H9 (cell line): Measurements from ENCODE around the gene OTOS. TPM values are rescaled to one million over a fixed set of nuclear protein-coding genes. Genes with fewer than 3 reads are reported as not detected.

Source experiments
- DNase-seq: peaks from one replicate; pipeline ENCODE4 v3.0.0-alpha.2; 2017
- H2AFZ ChIP-seq: one replicate; pipeline ENCODE4 v1.6.1; 2013; ENCODE audit warnings: mild to moderate bottlenecking, low read length, control low read depth, moderate library complexity
- H2AK5ac ChIP-seq: 2 replicates; pipeline ENCODE4 v1.6.1; 2013; ENCODE audit warnings: low read length, control low read depth, mixed read lengths; ENCODE audit not compliant: insufficient read length
- H2BK120ac ChIP-seq: one replicate; pipeline ENCODE4 v1.6.1; 2013; ENCODE audit warnings: low read depth, mild to moderate bottlenecking, low read length, control low read depth, inconsistent platforms; ENCODE audit not compliant: poor library complexity, severe bottlenecking
- H2BK12ac ChIP-seq: 2 replicates; pipeline ENCODE4 v1.6.1; 2013; ENCODE audit warnings: low read length, control low read depth, mixed read lengths, low read depth; ENCODE audit not compliant: insufficient read length
- H2BK15ac ChIP-seq: 2 replicates; pipeline ENCODE4 v1.6.1; 2013; ENCODE audit warnings: low read depth, low read length, control low read depth
- H2BK20ac ChIP-seq: one replicate; pipeline ENCODE4 v1.6.1; 2013; ENCODE audit warnings: low read depth, mild to moderate bottlenecking, low read length, control low read depth, inconsistent platforms; ENCODE audit not compliant: poor library complexity, severe bottlenecking
- H2BK5ac ChIP-seq: 2 replicates; pipeline ENCODE4 v1.6.1; 2013; ENCODE audit warnings: low read length, control low read depth, mixed read lengths; ENCODE audit not compliant: insufficient read length
- H3K14ac ChIP-seq: 2 replicates; pipeline ENCODE4 v1.6.1; 2013; ENCODE audit warnings: low read length, control low read depth; ENCODE audit not compliant: insufficient read depth
- H3K18ac ChIP-seq: 2 replicates; pipeline ENCODE4 v1.6.1; 2013; ENCODE audit warnings: low read depth, mild to moderate bottlenecking, mixed read lengths, low read length, control low read depth; ENCODE audit not compliant: insufficient read length
- H3K23ac ChIP-seq: 2 replicates; pipeline ENCODE4 v1.6.1; 2013; ENCODE audit warnings: low read length, control low read depth, mixed read lengths, low read depth; ENCODE audit not compliant: insufficient read length
- H3K23me2 ChIP-seq: 2 replicates; pipeline ENCODE4 v1.6.1; 2013; ENCODE audit warnings: low read depth, mild to moderate bottlenecking, mixed read lengths, low read length, control low read depth; ENCODE audit not compliant: insufficient read length, poor library complexity, severe bottlenecking
- H3K27ac ChIP-seq: 2 replicates; pipeline ENCODE4 v1.5.1; 2013; ENCODE audit warnings: low read length, control low read depth, mixed read lengths, low read depth; ENCODE audit not compliant: insufficient read length
- H3K27me3 ChIP-seq: 2 replicates; pipeline ENCODE4 v1.6.1; 2013; ENCODE audit warnings: low read length, control low read depth, inconsistent platforms; ENCODE audit not compliant: insufficient read depth
- H3K4ac ChIP-seq: 2 replicates; pipeline ENCODE4 v1.6.1; 2013; ENCODE audit warnings: low read depth, mild to moderate bottlenecking, control low read depth, inconsistent platforms, low read length, moderate library complexity
- H3K4me1 ChIP-seq: 2 replicates; pipeline ENCODE4 v1.6.1; 2013; ENCODE audit warnings: low read length, control low read depth, inconsistent platforms; ENCODE audit not compliant: insufficient read depth
- H3K4me2 ChIP-seq: 2 replicates; pipeline ENCODE4 v1.6.1; 2013; ENCODE audit warnings: low read length, control low read depth, mixed read lengths; ENCODE audit not compliant: insufficient read length, insufficient read depth
- H3K56ac ChIP-seq: 2 replicates; pipeline ENCODE4 v1.6.1; 2013; ENCODE audit warnings: low read depth, mild to moderate bottlenecking, mixed read lengths, low read length, control low read depth; ENCODE audit not compliant: insufficient read length
- H3K79me1 ChIP-seq: 2 replicates; pipeline ENCODE4 v1.6.1; 2013; ENCODE audit warnings: low read depth, mild to moderate bottlenecking, moderate library complexity, low read length, control low read depth, inconsistent platforms; ENCODE audit not compliant: insufficient read depth, poor library complexity, severe bottlenecking
- H3K79me2 ChIP-seq: 2 replicates; pipeline ENCODE4 v1.6.1; 2013; ENCODE audit warnings: low read length, control low read depth, inconsistent platforms; ENCODE audit not compliant: insufficient read depth
- H3K9ac ChIP-seq: 2 replicates; pipeline ENCODE4 v1.6.1; 2013; ENCODE audit warnings: low read length, control low read depth, mixed read lengths; ENCODE audit not compliant: insufficient read length; ENCODE audit errors: extremely low read depth
- H3K9me3 ChIP-seq: one replicate; pipeline ENCODE4 v1.6.1; 2013; ENCODE audit warnings: low read depth, low read length, inconsistent platforms; ENCODE audit not compliant: control insufficient read depth
- H3T11ph ChIP-seq: one replicate; pipeline ENCODE4 v1.6.1; 2013; ENCODE audit warnings: mild to moderate bottlenecking, low read length, control low read depth, inconsistent platforms
- H4K20me1 ChIP-seq: one replicate; pipeline ENCODE4 v1.6.1; 2013; ENCODE audit not compliant: control insufficient read depth, insufficient read length, insufficient read depth
- H4K5ac ChIP-seq: 2 replicates; pipeline ENCODE4 v1.6.1; 2013; ENCODE audit warnings: low read depth, mild to moderate bottlenecking, mixed read lengths, low read length, control low read depth; ENCODE audit not compliant: insufficient read length
- H4K8ac ChIP-seq: replicated peaks from 2 replicates; pipeline ENCODE4 v1.6.1; 2013; ENCODE audit warnings: low read length, control low read depth, mixed read lengths, low read depth; ENCODE audit not compliant: insufficient read length
- H4K91ac ChIP-seq: 2 replicates; pipeline ENCODE4 v1.6.1; 2013; ENCODE audit warnings: low read depth, mild to moderate bottlenecking, moderate library complexity, mixed read lengths, low read length, control low read depth; ENCODE audit not compliant: insufficient read length
- H3K27ac Mint-ChIP-seq, 3 experiments: 2 replicates in 2 of 3; 3 replicates in 1 of 3; pipeline ENCODE4 v1.8.0; 2020 to 2021; ENCODE audit warnings: mixed read lengths in 3 of 3, mild to moderate bottlenecking in 1 of 3, moderate library complexity in 1 of 3
- H3K27me3 Mint-ChIP-seq: 2 replicates; pipeline ENCODE4 v1.8.0; 2021; ENCODE audit warnings: low read depth, mild to moderate bottlenecking, moderate library complexity, mixed read lengths
- H3K36me3 Mint-ChIP-seq, 3 experiments: 2 replicates in 2 of 3; 3 replicates in 1 of 3; pipeline ENCODE4 v1.8.0; 2020 to 2021; ENCODE audit warnings: low read depth in 3 of 3, mixed read lengths in 3 of 3; ENCODE audit not compliant: insufficient read depth in 1 of 3
- H3K4me1 Mint-ChIP-seq, 2 experiments: 2 replicates each; pipeline ENCODE4 v1.8.0; 2020; ENCODE audit warnings: mixed read lengths in 2 of 2
- H3K4me3 Mint-ChIP-seq, 2 experiments: 2 replicates in 1 of 2; 3 replicates in 1 of 2; pipeline ENCODE4 v1.8.0; 2020 to 2021; ENCODE audit warnings: mild to moderate bottlenecking in 2 of 2, mixed read lengths in 2 of 2, moderate library complexity in 1 of 2
- H3K9me3 Mint-ChIP-seq, 2 experiments: 2 replicates in 1 of 2; 3 replicates in 1 of 2; pipeline ENCODE4 v1.8.0; 2020; ENCODE audit warnings: mild to moderate bottlenecking in 2 of 2, mixed read lengths in 2 of 2, moderate library complexity in 1 of 2
- WGBS: extraction: QIAGEN DNeasy Blood & Tissue Kit; methylation state at CpG from one replicate; pipeline ENCODE4 v1.1.7; 2013; ENCODE audit warnings: missing lambda C conversion rate, low lambda C conversion rate, mixed read lengths; ENCODE audit not compliant: insufficient read length; ENCODE audit errors: extremely low coverage; 5-methylcytosine and 5-hydroxymethylcytosine counted together
- total RNA-seq: library from RNA; stranded (reverse); gene quantifications from 2 replicates; pipeline ENCODE4 v1.2.1, GENCODE V29; 2021
- TF ChIP-seq, protein P1 (sequence below): fragments of 200-600 bp; sonication (generic); conservative IDR thresholded peaks from 3 replicates; pipeline ENCODE4 v1.8.0; 2021; ENCODE audit warnings: antibody characterized with exemption, mild to moderate bottlenecking

OTOS gene
- total RNA-seq, 1 experiment from 2014 or later, result not detected

DNA sequence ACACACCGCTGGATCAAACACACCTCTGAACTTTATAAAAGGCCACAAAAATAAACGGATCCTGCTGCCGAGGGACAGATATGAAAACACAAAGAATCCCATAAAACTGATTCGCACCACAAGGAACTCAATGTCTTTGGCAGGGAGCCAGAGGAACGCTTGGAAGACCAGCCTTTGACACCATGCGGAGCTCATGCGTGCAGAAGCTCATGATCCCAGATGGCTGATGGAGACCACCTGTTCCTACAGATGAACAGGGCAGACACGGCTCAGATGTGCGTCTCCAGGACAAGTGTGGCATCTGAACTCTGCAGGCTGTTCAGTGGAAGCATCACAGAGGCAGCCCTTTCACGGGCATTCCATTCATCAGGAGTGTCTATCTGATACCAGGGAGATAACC lies 29.2 kb downstream of the OTOS start:
- Mint-ChIP-seq H3K27ac (no peak overlapping the region), H3K27me3 (peaks cover 15% of the 10 kb centered on the region), H3K36me3 (peaks cover 0 to 6% (median 0%) of the 10 kb centered on the region in 3 experiments; a peak in 2 of 7 replicates), H3K9me3 (peaks cover 3 to 9% of the 10 kb centered on the region in 2 experiments; a peak in 3 of 5 replicates), H3K4me3 (no peak overlapping the region), H3K4me1 (peaks cover 9 to 19% of the 10 kb centered on the region in 2 experiments)
- Histone ChIP-seq H3K27me3 (no peaks in the 10 kb centered on the region), H3T11ph (no peak overlapping the region), H3K14ac (no peak overlapping the region), H2BK5ac (no peak overlapping the region), H2BK15ac (no peak overlapping the region), H3K4me1 (peaks cover 4% of the 10 kb centered on the region; the same call in 1 of the 2 replicates), H4K20me1 (no peaks in the 10 kb centered on the region), H3K23me2 (no peaks in the 10 kb centered on the region), H3K27ac (no peak overlapping the region), H4K91ac (no peak overlapping the region), H3K56ac (no peak overlapping the region), H3K9ac (no peak overlapping the region), H2BK120ac (no peak overlapping the region), H3K4me2 (no peak overlapping the region), H4K8ac (no peak overlapping the region), H2BK12ac (no peak overlapping the region), H3K23ac (no peak overlapping the region), H2AK5ac (no peak overlapping the region), H3K79me1 (no peaks in the 10 kb centered on the region), H3K18ac (no peak overlapping the region), H4K5ac (no peak overlapping the region), H3K9me3 (no peaks in the 10 kb centered on the region), H3K4ac (no peak overlapping the region), H3K79me2 (no peaks in the 10 kb centered on the region), H2AFZ (no peak overlapping the region), H2BK20ac (no peak overlapping the region)
- WGBS, result no CpG with 5 or more reads among the region's 10 CpGs
- TF ChIP-seq, protein P1, sequence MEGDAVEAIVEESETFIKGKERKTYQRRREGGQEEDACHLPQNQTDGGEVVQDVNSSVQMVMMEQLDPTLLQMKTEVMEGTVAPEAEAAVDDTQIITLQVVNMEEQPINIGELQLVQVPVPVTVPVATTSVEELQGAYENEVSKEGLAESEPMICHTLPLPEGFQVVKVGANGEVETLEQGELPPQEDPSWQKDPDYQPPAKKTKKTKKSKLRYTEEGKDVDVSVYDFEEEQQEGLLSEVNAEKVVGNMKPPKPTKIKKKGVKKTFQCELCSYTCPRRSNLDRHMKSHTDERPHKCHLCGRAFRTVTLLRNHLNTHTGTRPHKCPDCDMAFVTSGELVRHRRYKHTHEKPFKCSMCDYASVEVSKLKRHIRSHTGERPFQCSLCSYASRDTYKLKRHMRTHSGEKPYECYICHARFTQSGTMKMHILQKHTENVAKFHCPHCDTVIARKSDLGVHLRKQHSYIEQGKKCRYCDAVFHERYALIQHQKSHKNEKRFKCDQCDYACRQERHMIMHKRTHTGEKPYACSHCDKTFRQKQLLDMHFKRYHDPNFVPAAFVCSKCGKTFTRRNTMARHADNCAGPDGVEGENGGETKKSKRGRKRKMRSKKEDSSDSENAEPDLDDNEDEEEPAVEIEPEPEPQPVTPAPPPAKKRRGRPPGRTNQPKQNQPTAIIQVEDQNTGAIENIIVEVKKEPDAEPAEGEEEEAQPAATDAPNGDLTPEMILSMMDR, result no peak
- DNase-seq, result no peak
